ENCODE data around the gene PPIL4.

The PPIL4 gene

GRCh38 chr6:149529650-149530049 is 16.2 kb downstream of the PPIL4 start:
- no peak for TF ChIP-seq CTCF (IDR thresholded peaks at IDR 0.05; ENCODE audit: borderline replicate concordance, insufficient read depth, low read depth, low read length)
- H3K4me3 ChIP-seq (ENCODE audit: low read depth, low read length), result no peak overlapping the region

GRCh38 chr6:149515494-149515893 is 30.3 kb downstream of the PPIL4 start:
- TF ChIP-seq CTCF (IDR thresholded peaks at IDR 0.05; ENCODE audit: borderline replicate concordance, insufficient read depth, low read depth, low read length), result no peak
- no peak overlapping the region for H3K4me3 ChIP-seq (ENCODE audit: low read depth, low read length)

DNA sequence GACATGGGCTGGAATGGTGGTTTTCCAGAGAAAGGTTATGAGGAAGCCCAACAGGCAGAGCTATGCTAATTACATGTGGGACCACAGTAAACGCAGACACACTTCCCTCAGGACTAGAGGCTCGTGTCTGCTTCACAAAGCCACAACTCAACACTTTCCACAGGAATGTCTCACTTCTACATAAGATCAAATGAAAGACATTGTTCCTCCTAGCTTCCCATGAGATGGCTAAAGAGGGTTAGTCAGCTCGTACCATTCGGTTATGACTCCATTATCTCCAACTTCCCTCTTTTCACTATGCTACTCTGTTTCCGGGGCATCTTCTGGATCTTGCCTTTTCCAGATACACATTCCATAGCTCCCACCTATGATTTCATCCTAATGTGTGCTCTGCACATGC is 31.9 kb downstream of the PPIL4 start:
- TF ChIP-seq CTCF (IDR thresholded peaks at IDR 0.05; ENCODE audit: borderline replicate concordance, insufficient read depth, low read depth, low read length), result no peak
- no peak overlapping the region for H3K4me3 ChIP-seq (ENCODE audit: low read depth, low read length)

DNA sequence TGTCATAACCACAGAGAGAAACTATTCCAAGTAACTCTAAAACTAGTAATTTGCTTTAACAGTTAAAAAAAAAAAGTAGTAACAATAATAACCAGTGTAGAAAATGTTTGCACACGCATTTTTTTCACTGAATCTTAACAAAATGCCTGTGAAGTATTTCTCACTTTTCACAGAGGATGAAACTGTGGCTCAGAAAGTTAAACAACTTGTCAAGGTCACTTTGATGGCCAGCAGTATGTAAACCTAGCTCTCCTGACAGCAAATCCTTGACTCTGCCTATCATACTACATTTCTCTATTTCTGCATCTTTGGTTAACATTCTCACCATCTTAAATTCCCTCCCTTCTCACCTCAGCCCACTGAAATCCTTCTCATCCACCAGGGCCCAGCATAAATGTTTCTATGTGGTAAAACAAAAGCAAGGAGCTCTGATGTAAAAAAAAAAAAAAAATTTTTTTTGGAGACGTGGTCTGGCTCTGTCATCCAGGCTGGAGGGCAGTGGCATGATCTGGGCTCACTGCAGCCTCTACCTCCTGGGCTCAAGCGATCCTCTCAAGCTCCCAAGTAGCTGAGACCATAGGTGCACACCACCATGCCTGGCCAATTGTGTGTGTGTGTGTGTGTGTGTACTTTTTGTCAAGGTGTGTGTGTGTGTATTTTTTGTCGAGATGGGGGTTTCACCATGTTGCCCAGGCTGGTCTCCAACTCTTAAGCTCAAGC is 34.9 kb downstream of the PPIL4 start:
- TF ChIP-seq CTCF (IDR thresholded peaks at IDR 0.05; ENCODE audit: borderline replicate concordance, insufficient read depth, low read depth, low read length), result no peak
- H3K4me3 ChIP-seq (ENCODE audit: low read depth, low read length), result no peak overlapping the region

- no peak overlapping the region for H3K4me3 ChIP-seq (ENCODE audit: low read depth, low read length)
- no peak for TF ChIP-seq CTCF (IDR thresholded peaks at IDR 0.05; ENCODE audit: borderline replicate concordance, insufficient read depth, low read depth, low read length)
These were observed 37.4 kb downstream of the PPIL4 start for GRCh38 chr6:149508485-149508884.

GRCh38 chr6:149503872-149504271 is 42.0 kb downstream of the PPIL4 start:
- no peak overlapping the region for H3K4me3 ChIP-seq (ENCODE audit: low read depth, low read length)
- no peak for TF ChIP-seq CTCF (IDR thresholded peaks at IDR 0.05; ENCODE audit: borderline replicate concordance, insufficient read depth, low read depth, low read length)

DNA sequence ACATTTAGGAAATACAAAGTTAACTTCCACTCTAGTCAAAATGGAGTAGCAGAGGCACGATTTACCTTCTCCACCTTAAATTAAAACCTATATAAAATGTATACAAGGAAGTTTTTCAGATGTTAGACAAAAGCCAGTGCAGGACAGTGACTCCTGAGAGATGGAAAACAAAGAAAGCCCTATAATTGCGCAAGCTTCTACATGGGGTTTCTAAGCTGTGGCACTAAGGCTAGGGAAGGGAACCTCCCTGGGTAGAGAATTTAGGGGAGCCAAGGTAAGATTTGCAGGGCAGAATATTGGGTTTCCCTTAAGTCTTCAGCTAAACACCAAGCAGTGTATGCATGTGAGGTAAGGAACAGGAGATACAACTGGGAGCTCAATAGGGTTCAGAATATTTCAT is 42.6 kb downstream of the PPIL4 start:
- H3K4me3 ChIP-seq (ENCODE audit: low read depth, low read length), result no peak overlapping the region
- TF ChIP-seq CTCF (IDR thresholded peaks at IDR 0.05; ENCODE audit: borderline replicate concordance, insufficient read depth, low read depth, low read length), result no peak
